ENCODE measurements around the gene LNX2. TPM values are rescaled to one million over a fixed set of nuclear protein-coding genes. Genes with fewer than 3 reads are reported as not detected.

The LNX2 gene
- total RNA-seq, 1 experiment from 2014 or later = 9.3 TPM

- DNase-seq (ENCODE audit: low read depth) = no peak
Measured at GRCh38 chr13:27504868-27505194, 115.5 kb downstream of the LNX2 start.

- no peak for DNase-seq (ENCODE audit: low read depth)
Measured at GRCh38 chr13:27504128-27504867, 116.0 kb downstream of the LNX2 start.

GRCh38 chr13:27500806-27501534 is 119.4 kb downstream of the LNX2 start:
- no peak for DNase-seq (ENCODE audit: low read depth)

GRCh38 chr13:27497563-27498230 is 122.6 kb downstream of the LNX2 start:
- no peak for DNase-seq (ENCODE audit: low read depth)

GRCh38 chr13:27496536-27497273 is 123.6 kb downstream of the LNX2 start:
- DNase-seq (ENCODE audit: low read depth) = no peak

GRCh38 chr13:27496006-27496405 is 124.3 kb downstream of the LNX2 start:
- no peak for DNase-seq (ENCODE audit: low read depth)

Other genes starting within 250 kb of the LNX2 start
- gene GTF3A, start 195.9 kb downstream of the LNX2 start, total RNA-seq (2014; rRNA removed; shearing (Covaris generic)) = 148 and 153 TPM in 2 replicates
- 61.7 and 76.7 TPM in 2 replicates for gene MTIF3, start 170.0 kb downstream of the LNX2 start, total RNA-seq (2014; rRNA removed; shearing (Covaris generic))
- 71.0 and 78.4 TPM in 2 replicates for gene POLR1D, start 1.4 kb upstream of the LNX2 start, total RNA-seq (2014; rRNA removed; shearing (Covaris generic))
- gene GSX1, start 172.0 kb upstream of the LNX2 start, total RNA-seq (2014; rRNA removed; shearing (Covaris generic)) = not detected in 2 replicates